Vagina (tissue), 2 donors: Measurements from ENCODE around the gene SPOP.

Experiments used
- CTCF ChIP-seq, 3 experiments: fragments of 450-650 bp in 2 of 3; fragments of 200-600 bp in 1 of 3; sonication (generic) in 1 of 3; IDR thresholded peaks; one replicate each; pipeline ENCODE4 v1.5.1; 2017 to 2019; ENCODE audit warnings: antibody characterized with exemption in 3 of 3, mild to moderate bottlenecking in 2 of 3, moderate library complexity in 2 of 3
- POLR2A ChIP-seq, 2 donors: fragments of 450-650 bp; IDR thresholded peaks; one replicate each; pipeline ENCODE4 v1.6.1; 2017; ENCODE audit warnings: antibody characterized with exemption in 2 of 2, mild to moderate bottlenecking in 2 of 2, moderate library complexity in 2 of 2

- TF ChIP-seq CTCF (IDR thresholded peaks at IDR 0.05) (no peak), POLR2A (IDR thresholded peaks at IDR 0.05) (no peak)
Observed at GRCh38 chr17:49554694-49555494, 123.0 kb downstream of the SPOP start.
